HEK293 (cell line): Measurements from ENCODE around the gene CLIC4.

Experiments
- CTCF ChIA-PET: fragments of 350-600 bp; formaldehyde crosslinking; extraction: SDS; loops from one replicate; lab custom pipeline; 2021; ENCODE audit warnings: antibody characterized with exemption; lab: Yijun Ruan, JAX
- POLR2A ChIA-PET: fragments of 300-600 bp; formaldehyde crosslinking; extraction: SDS; loops from one replicate; lab custom pipeline; 2020; ENCODE audit warnings: antibody characterized with exemption, inconsistent platforms; lab: Yijun Ruan, JAX
- H3K27ac ChIP-seq: fragments of 200-500 bp; sonication (Bioruptor generic); 2 replicates; pipeline ENCODE4 v1.5.1; 2014; ENCODE audit warnings: low read depth, low read length, control low read depth, inconsistent platforms; ENCODE audit errors: extremely low read depth
- H3K36me3 ChIP-seq, 2 experiments: fragments of 200-500 bp in 1 of 2; sonication (Bioruptor generic) in 1 of 2; 1 replicate in 1 of 2; 2 replicates in 1 of 2; pipeline ENCODE4 v1.5.1; 2014 to 2017; ENCODE audit warnings: inconsistent platforms in 2 of 2, low read length in 2 of 2; ENCODE audit not compliant: control insufficient read depth in 2 of 2, insufficient read depth in 1 of 2
- H3K4me1 ChIP-seq: fragments of 200-500 bp; sonication (Bioruptor generic); 2 replicates; pipeline ENCODE4 v1.5.1; 2014; ENCODE audit warnings: mild to moderate bottlenecking, low read length, inconsistent platforms; ENCODE audit not compliant: control insufficient read depth, insufficient read depth
- H3K4me3 ChIP-seq: 2 replicates; pipeline ENCODE4 v1.5.1; 2011; ENCODE audit warnings: low read depth, mild to moderate bottlenecking, control low read depth, low read length, moderate library complexity
- H3K9me3 ChIP-seq: fragments of 200-500 bp; sonication (Bioruptor generic); 2 replicates; pipeline ENCODE4 v1.5.1; 2014; ENCODE audit warnings: low read depth, low read length, inconsistent platforms; ENCODE audit not compliant: control insufficient read depth, insufficient read depth
- ELK4 ChIP-seq: IDR thresholded peaks from 2 replicates; pipeline ENCODE4 v1.6.1; 2011; ENCODE audit warnings: mild to moderate bottlenecking, low read depth, low read length, borderline replicate concordance
- GFI1B ChIP-seq: fragments of 450-650 bp; formaldehyde crosslinking; IDR thresholded peaks from 2 replicates; pipeline ENCODE4 v1.5.1; 2016; ENCODE audit warnings: missing biosample characterization, missing genetic modification characterization
- MEIS1 ChIP-seq: sonication (generic); formaldehyde crosslinking; IDR thresholded peaks from 2 replicates; pipeline ENCODE4 v1.8.1; 2022; ENCODE audit warnings: missing genetic modification reagents, mild to moderate bottlenecking, borderline replicate concordance
- PRDM4 ChIP-seq: fragments of 450-650 bp; formaldehyde crosslinking; IDR thresholded peaks from 2 replicates; pipeline ENCODE4 v1.5.1; 2017; ENCODE audit warnings: missing biosample characterization, missing genetic modification characterization
- RBAK ChIP-seq: fragments of 450-650 bp; formaldehyde crosslinking; IDR thresholded peaks from 2 replicates; pipeline ENCODE4 v1.5.1; 2016; ENCODE audit warnings: missing biosample characterization, missing genetic modification characterization
- SCRT2 ChIP-seq: fragments of 450-650 bp; formaldehyde crosslinking; IDR thresholded peaks from 2 replicates; pipeline ENCODE4 v1.5.1; 2016; ENCODE audit warnings: missing biosample characterization, missing genetic modification characterization
- TRIM28 ChIP-seq: IDR thresholded peaks from 2 replicates; pipeline ENCODE4 v1.6.1; 2011; ENCODE audit warnings: low read length, control low read depth, borderline replicate concordance
- ZBTB6 ChIP-seq: fragments of 450-650 bp; formaldehyde crosslinking; IDR thresholded peaks from 2 replicates; pipeline ENCODE4 v1.5.1; 2017; ENCODE audit warnings: missing biosample characterization, missing genetic modification characterization
- ZFHX2 ChIP-seq: fragments of 450-650 bp; formaldehyde crosslinking; conservative IDR thresholded peaks from 2 replicates; pipeline ENCODE4 v1.5.1; 2016; ENCODE audit warnings: missing biosample characterization, missing genetic modification characterization
- ZFP3 ChIP-seq: fragments of 450-650 bp; formaldehyde crosslinking; IDR thresholded peaks from 2 replicates; pipeline ENCODE4 v1.5.1; 2016; ENCODE audit warnings: low read depth, missing biosample characterization, missing genetic modification characterization
- ZNF184 ChIP-seq: fragments of 450-650 bp; IDR thresholded peaks from 2 replicates; pipeline ENCODE4 v1.5.1; 2018; ENCODE audit warnings: missing biosample characterization, mild to moderate bottlenecking, missing genetic modification characterization
- ZNF23 ChIP-seq: fragments of 450-650 bp; formaldehyde crosslinking; IDR thresholded peaks from 2 replicates; pipeline ENCODE4 v1.5.1; 2016; ENCODE audit warnings: missing biosample characterization, missing genetic modification characterization, borderline replicate concordance
- ZNF26 ChIP-seq: fragments of 450-650 bp; formaldehyde crosslinking; IDR thresholded peaks from 2 replicates; pipeline ENCODE4 v1.5.1; 2016; ENCODE audit warnings: missing biosample characterization, missing genetic modification characterization
- ZNF280C ChIP-seq: fragments of 450-650 bp; formaldehyde crosslinking; IDR thresholded peaks from 2 replicates; pipeline ENCODE4 v1.5.1; 2016; ENCODE audit warnings: missing biosample characterization, missing genetic modification characterization
- ZNF394 ChIP-seq: fragments of 450-650 bp; formaldehyde crosslinking; IDR thresholded peaks from 2 replicates; pipeline ENCODE4 v1.5.1; 2016; ENCODE audit warnings: missing biosample characterization, missing genetic modification characterization, mild to moderate bottlenecking, moderate library complexity, borderline replicate concordance
- ZNF398 ChIP-seq: fragments of 450-650 bp; formaldehyde crosslinking; IDR thresholded peaks from 2 replicates; pipeline ENCODE4 v1.5.1; 2017; ENCODE audit warnings: missing biosample characterization, missing genetic modification characterization
- ZNF610 ChIP-seq: fragments of 450-650 bp; formaldehyde crosslinking; IDR thresholded peaks from 2 replicates; pipeline ENCODE4 v1.5.1; 2016; ENCODE audit warnings: missing biosample characterization, missing genetic modification characterization, borderline replicate concordance
- ZNF677 ChIP-seq: fragments of 450-650 bp; IDR thresholded peaks from 2 replicates; pipeline ENCODE4 v1.5.0; 2018; ENCODE audit warnings: missing biosample characterization, mild to moderate bottlenecking, missing genetic modification characterization, moderate library complexity
- ZNF791 ChIP-seq: fragments of 450-650 bp; formaldehyde crosslinking; IDR thresholded peaks from 2 replicates; pipeline ENCODE4 v1.5.1; 2016; ENCODE audit warnings: missing biosample characterization, missing genetic modification characterization
- ZSCAN16 ChIP-seq: fragments of 450-650 bp; formaldehyde crosslinking; IDR thresholded peaks from 2 replicates; pipeline ENCODE4 v1.5.1; 2016; ENCODE audit warnings: missing biosample characterization, missing genetic modification characterization
- ZSCAN18 ChIP-seq: fragments of 450-650 bp; formaldehyde crosslinking; IDR thresholded peaks from 2 replicates; pipeline ENCODE4 v1.5.1; 2016; ENCODE audit warnings: missing biosample characterization, missing genetic modification characterization

Gene CLIC4

GRCh38 chr1:24775916-24776315, 30.7 kb downstream of the CLIC4 start (continued):
- TF ChIP-seq PRDM4 (tag by site-specific recombination) (no peak), ZSCAN18 (tag by site-specific recombination) (no peak), ZNF791 (no peak)

- CTCF ChIA-PET = interaction anchor here (0.6 to 1.5 kb wide), 2 partner anchors 14 to 46 kb away, joined by 3 read pairs; no protein-coding TSS in a partner anchor
- TF ChIP-seq TRIM28 = no peak
- TF ChIP-seq ZNF184 = no peak
- TF ChIP-seq ZNF26 (tag by site-specific recombination) = no peak
- TF ChIP-seq ZSCAN16 = no peak
- TF ChIP-seq ZNF394 (tag by site-specific recombination) = no peak
- TF ChIP-seq ZNF398 = no peak
- TF ChIP-seq ZNF610 = no peak
- no peak for TF ChIP-seq ZNF23 (tag by site-specific recombination)
- no peak for TF ChIP-seq ZNF677
- TF ChIP-seq MEIS1 (CRISPR knock-in tag) = no peak
- TF ChIP-seq SCRT2 (tag by site-specific recombination) = no peak
- TF ChIP-seq GFI1B = no peak
- TF ChIP-seq, all 188 proteins: peak for 0
- Histone ChIP-seq H3K27ac (no peak overlapping the region), H3K36me3 (no peaks in the 10 kb centered on the region; a peak in 1 of 3 replicates), H3K4me3 (no peak overlapping the region), H3K4me1 (no peaks in the 10 kb centered on the region), H3K9me3 (no peaks in the 10 kb centered on the region)
- POLR2A ChIA-PET = interaction anchor here (2.1 kb wide), 1 partner anchor 32 kb away, joined by 5 read pairs; the partner anchor contains the start of gene CLIC4
These were observed 31.6 kb downstream of the CLIC4 start for GRCh38 chr1:24776821-24777220.

- Histone ChIP-seq H3K27ac (no peak overlapping the region), H3K9me3 (no peaks in the 10 kb centered on the region), H3K4me1 (no peaks in the 10 kb centered on the region), H3K36me3 (no peaks in the 10 kb centered on the region; a peak in 1 of 3 replicates), H3K4me3 (no peak overlapping the region)
- POLR2A ChIA-PET = no interaction called here
- CTCF ChIA-PET = interaction anchor here (0.6 to 0.8 kb wide), 4 partner anchors 18 to 90 kb away, joined by 3 to 7 read pairs (median 3); no protein-coding TSS in a partner anchor
- TF ChIP-seq ZFP3 (tag by site-specific recombination) (no peak), ZBTB6 (tag by site-specific recombination) (no peak), SCRT2 (tag by site-specific recombination) (no peak), ZFHX2 (tag by site-specific recombination) (no peak), ELK4 (no peak), ZNF280C (tag by site-specific recombination) (no peak), RBAK (tag by site-specific recombination) (no peak)
These were observed 32.9 kb downstream of the CLIC4 start for GRCh38 chr1:24778141-24778540.
